Stomach (tissue), 4 donors: ENCODE results near the gene OPN3.

Experiments
- CTCF ChIP-seq, 7 experiments: fragments of 450-650 bp in 4 of 7; fragments of 200-600 bp in 3 of 7; sonication (generic) in 3 of 7; IDR thresholded peaks; one replicate each; pipeline ENCODE4 v1.5.1; 2016 to 2019; ENCODE audit warnings: antibody characterized with exemption in 7 of 7, control low read depth in 2 of 7, mild to moderate bottlenecking in 1 of 7
- POLR2A ChIP-seq, 4 donors: fragments of 450-650 bp; IDR thresholded peaks; one replicate each; pipeline ENCODE4 v1.6.1; 2016; ENCODE audit warnings: antibody characterized with exemption in 4 of 4, control low read depth in 2 of 4, mild to moderate bottlenecking in 1 of 4, moderate library complexity in 1 of 4
- POLR2AphosphoS5 ChIP-seq, 3 donors: sonication (generic); formaldehyde crosslinking; IDR thresholded peaks; one replicate each; pipeline ENCODE4 v1.6.1; 2016; ENCODE audit warnings: antibody characterized with exemption in 3 of 3

GRCh38 chr1:241606544-241606943, 33.6 kb downstream of the OPN3 start:
- TF ChIP-seq CTCF (IDR thresholded peaks at IDR 0.05) (no peak), POLR2A (IDR thresholded peaks at IDR 0.05) (no peak), POLR2AphosphoS5 (IDR thresholded peaks at IDR 0.05) (no peak)
